HCT116 (cell line): ENCODE data around the gene CYP24A1. TPM values are rescaled to one million over a fixed set of nuclear protein-coding genes. Genes with fewer than 3 reads are reported as not detected.

ENCODE experiments used
- ATAC-seq: fragments of 200-7000 bp; cut with Tn5 transposase; 2 replicates; pipeline ENCODE4 v1.9.1; 2020; ENCODE audit warnings: mild to moderate bottlenecking, moderate library complexity
- BruUV-seq: library from RNA; stranded (reverse); fragments of 400-500 nt; replicated peaks from 2 replicates; lab custom pipeline; 2021; lab: Mats Ljungman, UMichigan
- CTCF ChIA-PET: fragments of 300-600 bp; sonication (Branson Sonifier 250); formaldehyde crosslinking; loops from one replicate; lab custom pipeline; 2021; ENCODE audit warnings: antibody characterized with exemption; lab: Charles Lee
- POLR2A ChIA-PET: fragments of 300-600, 350-600 bp; sonication (Branson Sonifier 250); formaldehyde crosslinking; loops from one replicate; lab custom pipeline; 2021; ENCODE audit warnings: antibody characterized with exemption; lab: Charles Lee
- RAD21 ChIA-PET, 2 experiments: fragments of 300-600 bp; sonication (Branson Sonifier 250); formaldehyde crosslinking; loops; one replicate each; lab custom pipeline; 2023; ENCODE audit warnings: low total read pairs in 2 of 2; ENCODE audit not compliant: uncharacterized antibody in 2 of 2, unreplicated experiment in 2 of 2, low non-redundant PET in 1 of 2; lab: Charles Lee
- DNase-seq: peaks from one replicate; pipeline ENCODE4 v3.0.0-alpha.2; 2010; ENCODE audit warnings: low read depth, low spot score
- H2AFZ ChIP-seq: fragments of 200-600 bp; shearing (Covaris generic), sonication (generic); 2 replicates; pipeline ENCODE4 v1.6.1; 2017; ENCODE audit warnings: low read depth, mixed run types, mixed read lengths, antibody characterized with exemption, low read length; ENCODE audit not compliant: poor library complexity, severe bottlenecking
- H3K27ac ChIP-seq: 2 replicates; pipeline ENCODE4 v1.5.1; 2012; ENCODE audit warnings: low read depth, low read length
- H3K27me3 ChIP-seq: fragments of 200-600 bp; sonication (generic); 2 replicates; pipeline ENCODE4 v1.6.1; 2016; ENCODE audit warnings: mixed run types, low read length, mixed read lengths; ENCODE audit not compliant: insufficient read depth
- H3K36me3 ChIP-seq, 2 experiments: fragments of 200-500 bp in 1 of 2; fragments of 200-600 bp in 1 of 2; sonication (Bioruptor generic) in 1 of 2; sonication (generic) in 1 of 2; 2 replicates each; pipeline versions ENCODE4 v1.5.1 to v1.6.1; 2014 to 2016; ENCODE audit warnings: low read length in 2 of 2, inconsistent platforms in 1 of 2, mixed read lengths in 1 of 2, mixed run types in 1 of 2; ENCODE audit not compliant: insufficient read depth in 2 of 2, control insufficient read depth in 1 of 2
- H3K4me1 ChIP-seq, 2 experiments: fragments of 200-600 bp in 1 of 2; sonication (generic) in 1 of 2; 2 replicates each; pipeline versions ENCODE4 v1.5.1 to v1.6.1; 2012 to 2017; ENCODE audit warnings: low read length in 2 of 2, inconsistent platforms in 1 of 2, mild to moderate bottlenecking in 1 of 2, mixed read lengths in 1 of 2, mixed run types in 1 of 2, moderate library complexity in 1 of 2; ENCODE audit not compliant: insufficient read depth in 2 of 2, control insufficient read depth in 1 of 2
- H3K4me2 ChIP-seq: fragments of 200-600 bp; sonication (generic); 2 replicates; pipeline ENCODE4 v1.6.1; 2017; ENCODE audit warnings: mixed run types, low read length, mixed read lengths
- H3K4me3 ChIP-seq, 2 experiments: fragments of 200-600 bp in 1 of 2; sonication (generic) in 1 of 2; replicated peaks in 1 of 2; 2 replicates each; pipeline ENCODE4 v1.5.1; 2011 to 2016; ENCODE audit warnings: low read length in 2 of 2, control low read depth in 1 of 2, low read depth in 1 of 2, mild to moderate bottlenecking in 1 of 2, mixed read lengths in 1 of 2, mixed run types in 1 of 2
- H3K79me2 ChIP-seq: fragments of 200-600 bp; sonication (generic); 2 replicates; pipeline ENCODE4 v1.6.1; 2017; ENCODE audit warnings: mild to moderate bottlenecking, mixed run types, low read length, moderate library complexity, mixed read lengths; ENCODE audit not compliant: insufficient read depth
- H3K9ac ChIP-seq: fragments of 200-600 bp; sonication (generic); 2 replicates; pipeline ENCODE4 v1.6.1; 2016; ENCODE audit warnings: low read length, mixed read lengths
- H3K9me2 ChIP-seq: fragments of 200-600 bp; sonication (generic), shearing (Covaris generic); 2 replicates; pipeline ENCODE4 v1.6.1; 2017; ENCODE audit warnings: mixed run types, mild to moderate bottlenecking, moderate library complexity; ENCODE audit not compliant: insufficient read depth
- H3K9me3 ChIP-seq, 2 experiments: fragments of 200-500 bp in 1 of 2; fragments of 200-600 bp in 1 of 2; sonication (Bioruptor generic) in 1 of 2; sonication (generic) in 1 of 2; 2 replicates each; pipeline ENCODE4 v1.6.1; 2014 to 2017; ENCODE audit warnings: low read length in 2 of 2, mixed read lengths in 2 of 2, inconsistent platforms in 1 of 2, low read depth in 1 of 2, mild to moderate bottlenecking in 1 of 2, mixed run types in 1 of 2, moderate library complexity in 1 of 2; ENCODE audit not compliant: control insufficient read depth in 1 of 2, insufficient read depth in 1 of 2
- H4K20me1 ChIP-seq: fragments of 200-600 bp; sonication (generic), shearing (Covaris generic); 2 replicates; pipeline ENCODE4 v1.6.1; 2017; ENCODE audit warnings: mixed run types, mild to moderate bottlenecking, moderate library complexity; ENCODE audit not compliant: insufficient read depth
- CBX3 ChIP-seq: IDR thresholded peaks from 2 replicates; pipeline ENCODE4 v1.6.1; 2012; ENCODE audit warnings: low read depth
- CEBPB ChIP-seq: IDR thresholded peaks from 2 replicates; pipeline ENCODE4 v1.6.1; 2012; ENCODE audit warnings: low read depth
- RAD21 ChIP-seq: IDR thresholded peaks from 2 replicates; pipeline ENCODE4 v1.6.1; 2012; ENCODE audit warnings: low read depth, mild to moderate bottlenecking
- SRF ChIP-seq: IDR thresholded peaks from 2 replicates; pipeline ENCODE4 v1.6.1; 2012; ENCODE audit warnings: low read depth
- TCF7L2 ChIP-seq: IDR thresholded peaks from 2 replicates; pipeline ENCODE4 v1.7.0; 2011; ENCODE audit warnings: borderline replicate concordance, inconsistent platforms; ENCODE audit not compliant: insufficient read depth, insufficient read length; ENCODE audit errors: extremely low read depth
- ZNF274 ChIP-seq: fragments of 200-500 bp; sonication (Bioruptor generic); IDR thresholded peaks from 2 replicates; pipeline ENCODE4 v1.6.1; 2014; ENCODE audit warnings: mild to moderate bottlenecking, low read depth, low read length, inconsistent platforms
- intact Hi-C: fragments of 100-400 bp; cut with micrococcal nuclease; formaldehyde crosslinking; loops from 2 replicates; pipeline ENCODE4 v1.10.0; 2022
- total RNA-seq: library from RNA; stranded (reverse); gene quantifications from one replicate; pipeline ENCODE4 v1.2.1, GENCODE V29; 2021; ENCODE audit not compliant: unreplicated experiment
- TF ChIP-seq, protein P1 (sequence below): IDR thresholded peaks from 2 replicates; pipeline ENCODE4 v1.6.1; 2012
- TF ChIP-seq, protein P2 (sequence below): IDR thresholded peaks from 2 replicates; pipeline ENCODE4 v1.6.1; 2012
- TF ChIP-seq, protein P3 (sequence below): IDR thresholded peaks from 2 replicates; pipeline ENCODE4 v1.6.1; 2011; ENCODE audit warnings: mild to moderate bottlenecking, low read length, moderate library complexity; ENCODE audit not compliant: insufficient replicate concordance; ENCODE audit errors: extremely low read depth

CYP24A1 gene
- total RNA-seq, 1 experiment from 2014 or later = 267 TPM

DNA sequence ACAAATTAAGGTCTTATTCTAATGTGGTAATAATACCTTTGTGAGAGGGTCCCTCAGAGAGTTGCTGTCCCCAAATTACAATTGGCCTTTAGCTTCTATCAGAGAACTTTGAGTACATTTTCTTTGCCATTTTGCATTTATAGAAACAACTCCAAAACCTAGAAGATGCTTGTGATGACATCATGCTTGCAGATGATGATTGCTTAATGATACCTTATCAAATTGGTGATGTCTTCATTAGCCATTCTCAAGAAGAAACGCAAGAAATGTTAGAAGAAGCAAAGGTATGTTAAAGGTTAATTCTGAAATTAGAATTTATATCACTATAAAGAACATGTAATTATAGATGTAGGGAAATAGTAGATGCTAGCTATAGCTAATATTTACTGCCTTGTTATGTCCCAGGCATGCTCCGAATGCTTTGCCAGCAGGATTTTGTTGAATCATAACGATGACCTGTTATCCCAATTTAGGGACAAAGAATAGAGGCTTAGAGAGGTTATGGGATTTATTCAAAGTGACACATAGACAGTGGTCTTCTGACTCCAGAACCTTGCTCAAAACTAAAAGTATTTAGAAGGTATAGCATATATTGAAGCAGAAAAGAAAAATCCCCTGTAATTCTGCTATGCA lies 41.5 kb upstream of the CYP24A1 start:
- CTCF ChIA-PET = interaction anchor here (0.6 to 1.0 kb wide), 2 partner anchors 118 to 431 kb away, joined by 3 read pairs; no protein-coding TSS in a partner anchor

DNA sequence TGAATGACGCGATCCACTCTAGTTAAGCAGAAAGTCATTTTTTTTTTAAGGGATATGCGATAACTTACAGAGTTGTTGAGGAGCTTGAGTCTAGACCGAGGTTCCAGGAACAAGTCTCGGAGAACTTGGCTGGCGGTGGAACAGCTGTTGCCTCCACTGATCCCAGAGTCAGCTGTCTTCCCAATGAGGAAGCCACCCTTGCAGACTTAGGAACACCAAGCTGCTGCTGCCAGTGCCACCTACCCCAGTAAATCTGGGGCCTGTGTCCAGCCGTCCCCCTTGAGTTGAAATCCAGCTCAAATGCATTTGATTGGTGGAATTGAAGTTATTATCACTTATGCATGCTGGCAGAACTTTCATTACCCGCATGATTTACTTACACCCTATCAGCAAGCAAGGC lies 40.8 kb upstream of the CYP24A1 start:
- RAD21 ChIA-PET = no interaction called here
- Histone ChIP-seq H3K9me2 (no peaks in the 10 kb centered on the region), H3K79me2 (peaks cover 65% of the 10 kb centered on the region), H3K9ac (no peak overlapping the region), H3K27me3 (no peaks in the 10 kb centered on the region), H2AFZ (no peak overlapping the region), H3K9me3 (no peaks in the 10 kb centered on the region), H3K4me1 (peaks cover 3 to 4% of the 10 kb centered on the region in 2 experiments; a peak in 3 of 4 replicates), H4K20me1 (no peaks in the 10 kb centered on the region; the same call in 1 of the 2 replicates), H3K36me3 (peaks cover 19 to 22% of the 10 kb centered on the region in 2 experiments), H3K4me2 (no peak overlapping the region), H3K27ac (no peak overlapping the region), H3K4me3 (no peak overlapping the region)
- no peak for ATAC-seq
- POLR2A ChIA-PET = no interaction called here
- DNase-seq = no peak
- BruUV-seq = no TSS peak
- TF ChIP-seq, protein P1, sequence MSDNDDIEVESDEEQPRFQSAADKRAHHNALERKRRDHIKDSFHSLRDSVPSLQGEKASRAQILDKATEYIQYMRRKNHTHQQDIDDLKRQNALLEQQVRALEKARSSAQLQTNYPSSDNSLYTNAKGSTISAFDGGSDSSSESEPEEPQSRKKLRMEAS = no peak
- TF ChIP-seq, protein P2, sequence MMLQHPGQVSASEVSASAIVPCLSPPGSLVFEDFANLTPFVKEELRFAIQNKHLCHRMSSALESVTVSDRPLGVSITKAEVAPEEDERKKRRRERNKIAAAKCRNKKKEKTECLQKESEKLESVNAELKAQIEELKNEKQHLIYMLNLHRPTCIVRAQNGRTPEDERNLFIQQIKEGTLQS = no peak
- CTCF ChIA-PET = interaction anchor here (0.6 to 1.2 kb wide), 4 partner anchors 111 to 489 kb away, joined by 3 to 4 read pairs (median 3); no protein-coding TSS in a partner anchor
- intact Hi-C loops = no loop called here

More for the DNA sequence above, 41.5 kb upstream of the CYP24A1 start:
- Histone ChIP-seq H3K4me3 (no peak overlapping the region), H2AFZ (no peak overlapping the region), H3K27me3 (no peaks in the 10 kb centered on the region), H3K4me1 (no peaks in the 10 kb centered on the region; a peak in 1 of 4 replicates), H3K27ac (no peak overlapping the region), H3K36me3 (peaks cover 19 to 22% of the 10 kb centered on the region in 2 experiments), H3K9me3 (no peaks in the 10 kb centered on the region), H3K9ac (no peak overlapping the region), H4K20me1 (no peaks in the 10 kb centered on the region; the same call in 1 of the 2 replicates), H3K4me2 (no peak overlapping the region), H3K79me2 (peaks cover 58% of the 10 kb centered on the region), H3K9me2 (no peaks in the 10 kb centered on the region)
- ChIA-PET POLR2A (no interaction called here), RAD21 (no interaction called here)
- no TSS peak for BruUV-seq
- DNase-seq = no peak
- ATAC-seq = no peak
- TF ChIP-seq CEBPB = no peak
- no peak for TF ChIP-seq TCF7L2
- TF ChIP-seq SRF = no peak
- no peak for TF ChIP-seq ZNF274
- TF ChIP-seq CBX3 = no peak
- TF ChIP-seq RAD21 = no peak
- TF ChIP-seq, protein P3, sequence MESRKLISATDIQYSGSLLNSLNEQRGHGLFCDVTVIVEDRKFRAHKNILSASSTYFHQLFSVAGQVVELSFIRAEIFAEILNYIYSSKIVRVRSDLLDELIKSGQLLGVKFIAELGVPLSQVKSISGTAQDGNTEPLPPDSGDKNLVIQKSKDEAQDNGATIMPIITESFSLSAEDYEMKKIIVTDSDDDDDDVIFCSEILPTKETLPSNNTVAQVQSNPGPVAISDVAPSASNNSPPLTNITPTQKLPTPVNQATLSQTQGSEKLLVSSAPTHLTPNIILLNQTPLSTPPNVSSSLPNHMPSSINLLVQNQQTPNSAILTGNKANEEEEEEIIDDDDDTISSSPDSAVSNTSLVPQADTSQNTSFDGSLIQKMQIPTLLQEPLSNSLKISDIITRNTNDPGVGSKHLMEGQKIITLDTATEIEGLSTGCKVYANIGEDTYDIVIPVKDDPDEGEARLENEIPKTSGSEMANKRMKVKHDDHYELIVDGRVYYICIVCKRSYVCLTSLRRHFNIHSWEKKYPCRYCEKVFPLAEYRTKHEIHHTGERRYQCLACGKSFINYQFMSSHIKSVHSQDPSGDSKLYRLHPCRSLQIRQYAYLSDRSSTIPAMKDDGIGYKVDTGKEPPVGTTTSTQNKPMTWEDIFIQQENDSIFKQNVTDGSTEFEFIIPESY = no peak
- intact Hi-C loops = no loop called here
